ENCODE results near the gene CERS3.

The CERS3 gene

GRCh38 chr15:100528833-100529428 lies at the start of gene CERS3:
TSS of gene CERS3 (minus strand) at chr15:100528950. CDS start at chr15:100501849, 27,101 bp downstream.
- DNase-seq: no peak

GRCh38 chr15:100573526-100573925 lies 44.8 kb upstream of the CERS3 start:
- DNase-seq: no peak

GRCh38 chr15:100572362-100572983 lies 43.7 kb upstream of the CERS3 start:
- peak; percentile 52 for DNase-seq

GRCh38 chr15:100571592-100572167 lies 42.9 kb upstream of the CERS3 start:
- DNase-seq: peak; percentile 38

GRCh38 chr15:100570735-100571313 lies 42.1 kb upstream of the CERS3 start:
- DNase-seq: no peak

- no peak for DNase-seq
These were observed 41.5 kb upstream of the CERS3 start for GRCh38 chr15:100570275-100570674.

GRCh38 chr15:100569391-100569790 lies 40.6 kb upstream of the CERS3 start:
- DNase-seq: no peak

GRCh38 chr15:100566850-100567628 lies 38.3 kb upstream of the CERS3 start:
- DNase-seq: no peak

- DNase-seq: no peak
These were observed 36.8 kb upstream of the CERS3 start for GRCh38 chr15:100565591-100565990.

GRCh38 chr15:100560323-100560722 lies 31.6 kb upstream of the CERS3 start:
- DNase-seq: no peak

GRCh38 chr15:100559330-100559729 lies 30.6 kb upstream of the CERS3 start:
- no peak for DNase-seq

GRCh38 chr15:100558771-100559254 lies 30.1 kb upstream of the CERS3 start:
- no peak for DNase-seq

GRCh38 chr15:100553468-100553867 lies 24.7 kb upstream of the CERS3 start:
- DNase-seq: no peak

GRCh38 chr15:100547961-100548360 lies 19.2 kb upstream of the CERS3 start:
- no peak for DNase-seq

GRCh38 chr15:100544946-100545345 lies 16.2 kb upstream of the CERS3 start:
- no peak for DNase-seq

GRCh38 chr15:100544338-100544841 lies 15.6 kb upstream of the CERS3 start:
- no peak for DNase-seq

GRCh38 chr15:100542290-100542689 lies 13.5 kb upstream of the CERS3 start:
- no peak for DNase-seq

GRCh38 chr15:100537331-100537730 lies 8.6 kb upstream of the CERS3 start:
- DNase-seq: no peak

- DNase-seq: no peak
These were observed 8.0 kb upstream of the CERS3 start for GRCh38 chr15:100536733-100537132.

GRCh38 chr15:100533886-100534285 lies 5.1 kb upstream of the CERS3 start:
- DNase-seq: no peak

- no peak for DNase-seq
These were observed 3.1 kb upstream of the CERS3 start for GRCh38 chr15:100531823-100532327.

GRCh38 chr15:100531204-100531603 lies 2.5 kb upstream of the CERS3 start:
- no peak for DNase-seq

- peak; percentile 27 for DNase-seq
These were observed 806 bp upstream of the CERS3 start for GRCh38 chr15:100529556-100529955.
